HepG2 (cell line): ENCODE results near the gene PGC. TPM values are rescaled to one million over a fixed set of nuclear protein-coding genes. Genes with fewer than 3 reads are reported as not detected.

Source experiments
- ARNTL ChIP-seq: sonication (generic); formaldehyde crosslinking; IDR thresholded peaks from 2 replicates; pipeline ENCODE4 v1.4.0; 2020; ENCODE audit warnings: mild to moderate bottlenecking, missing genetic modification reagents
- DBP ChIP-seq: sonication (generic); formaldehyde crosslinking; IDR thresholded peaks from 2 replicates; pipeline ENCODE4 v1.4.0; 2020; ENCODE audit warnings: missing genetic modification reagents; ENCODE audit errors: not compliant biosample characterization
- FOXO4 ChIP-seq: sonication (generic); formaldehyde crosslinking; conservative IDR thresholded peaks from 2 replicates; pipeline ENCODE4 v1.8.1; 2023; ENCODE audit warnings: missing genetic modification reagents
- HES4 ChIP-seq: sonication (generic); formaldehyde crosslinking; IDR thresholded peaks from 2 replicates; pipeline ENCODE4 v1.9.0; 2021; ENCODE audit warnings: mild to moderate bottlenecking, missing genetic modification reagents, borderline replicate concordance
- IKZF1 ChIP-seq: fragments of 450-650 bp; IDR thresholded peaks from 2 replicates; pipeline ENCODE4 v1.7.1; 2016
- KDM1A ChIP-seq: IDR thresholded peaks from 2 replicates; pipeline ENCODE4 v1.6.1; 2016; ENCODE audit warnings: missing compliant biosample characterization
- NFYB ChIP-seq: sonication (generic); formaldehyde crosslinking; IDR thresholded peaks from 2 replicates; pipeline ENCODE4 v1.4.0; 2020; ENCODE audit warnings: missing genetic modification reagents
- PAXIP1 ChIP-seq: sonication (generic); formaldehyde crosslinking; conservative IDR thresholded peaks from 2 replicates; pipeline ENCODE4 v1.4.0; 2020; ENCODE audit warnings: mild to moderate bottlenecking, missing genetic modification reagents, moderate library complexity
- PBX3 ChIP-seq: sonication (generic); formaldehyde crosslinking; IDR thresholded peaks from 2 replicates; pipeline ENCODE4 v1.8.1; 2023; ENCODE audit warnings: missing genetic modification reagents, inconsistent platforms, borderline replicate concordance
- PHF20 ChIP-seq: sonication (generic); formaldehyde crosslinking; IDR thresholded peaks from 2 replicates; pipeline ENCODE4 v1.5.0; 2020; ENCODE audit warnings: mild to moderate bottlenecking, missing genetic modification reagents
- PLRG1 ChIP-seq: fragments of 450-650 bp; conservative IDR thresholded peaks from 2 replicates; pipeline ENCODE4 v1.6.1; 2016
- SP1 ChIP-seq, 2 experiments: fragments of 450-650 bp in 1 of 2; sonication (generic) in 1 of 2; formaldehyde crosslinking in 1 of 2; IDR thresholded peaks; 2 replicates each; pipeline versions ENCODE4 v1.4.0 to v1.6.1; 2016 to 2020; ENCODE audit warnings: missing genetic modification reagents in 1 of 2
- TCF7 ChIP-seq: sonication (generic); IDR thresholded peaks from 2 replicates; pipeline ENCODE4 v1.6.1; 2016; ENCODE audit warnings: antibody characterized with exemption, low read depth
- WIZ ChIP-seq: sonication (generic); formaldehyde crosslinking; IDR thresholded peaks from 2 replicates; pipeline ENCODE4 v1.5.1; 2020; ENCODE audit warnings: mild to moderate bottlenecking, missing genetic modification reagents
- ZFP90 ChIP-seq: sonication (generic); formaldehyde crosslinking; IDR thresholded peaks from 2 replicates; pipeline ENCODE4 v1.8.0; 2022; ENCODE audit warnings: missing genetic modification reagents, mild to moderate bottlenecking, inconsistent platforms, borderline replicate concordance
- ZNF121 ChIP-seq: sonication (generic); formaldehyde crosslinking; IDR thresholded peaks from 2 replicates; pipeline ENCODE4 v1.5.0; 2020; ENCODE audit warnings: mild to moderate bottlenecking, missing genetic modification reagents
- ZNF446 ChIP-seq: sonication (generic); formaldehyde crosslinking; IDR thresholded peaks from 2 replicates; pipeline ENCODE4 v1.5.0; 2020; ENCODE audit warnings: mild to moderate bottlenecking, missing genetic modification reagents
- ZNF660 ChIP-seq: sonication (generic); formaldehyde crosslinking; IDR thresholded peaks from 2 replicates; pipeline ENCODE4 v1.5.1; 2020; ENCODE audit warnings: mild to moderate bottlenecking, low read depth, missing genetic modification reagents, borderline replicate concordance
- ZNF720 ChIP-seq: sonication (generic); formaldehyde crosslinking; IDR thresholded peaks from 2 replicates; pipeline ENCODE4 v1.4.0; 2020; ENCODE audit warnings: missing genetic modification reagents
- ZNF83 ChIP-seq: sonication (generic); formaldehyde crosslinking; IDR thresholded peaks from 2 replicates; pipeline ENCODE4 v1.4.0; 2020; ENCODE audit warnings: missing genetic modification reagents, mild to moderate bottlenecking, borderline replicate concordance
- ZNF891 ChIP-seq: sonication (generic); formaldehyde crosslinking; IDR thresholded peaks from 2 replicates; pipeline ENCODE4 v1.5.0; 2020; ENCODE audit warnings: mild to moderate bottlenecking, missing genetic modification reagents
- polyA plus RNA-seq, 8 experiments: library from polyadenylated mRNA; depleted of rRNA in 3 of 8; stranded (reverse) in 7 of 8; unstranded in 1 of 8; fragments of >200 nt; fragmentation: Illumina TruSeq in 4 of 8; extraction: Trizol in 4 of 8; gene quantifications; 2 replicates each; pipeline versions ENCODE4 v1.2.1 to v1.2.3, GENCODE V29; 2011 to 2016; ENCODE audit warnings: low read depth in 4 of 8, missing spikeins in 1 of 8, mixed read lengths in 1 of 8; ENCODE audit not compliant: insufficient read depth in 1 of 8
- total RNA-seq, 5 experiments: library from RNA; depleted of rRNA; stranded (reverse); fragments of >200 nt; fragmentation: Illumina TruSeq; extraction: Trizol; gene quantifications; 2 replicates each; pipeline ENCODE4 v1.2.3, GENCODE V29; 2016; ENCODE audit warnings: low read depth in 1 of 5

PGC gene
- total and polyA plus RNA-seq, 2 of the 13 experiments (the other 11 are each of a cell fraction or from before 2014, with no cell fraction given) = 426 to 502 TPM

GRCh38 chr6:41734666-41735426 is 12.4 kb downstream of the PGC start (continued):
- TF ChIP-seq PBX3 (no peak), PHF20 (CRISPR knock-in tag) (peak; percentile 32), KDM1A (CRISPR knock-in tag) (no peak), WIZ (CRISPR knock-in tag) (no peak), ARNTL (0 out of 2 replicates have a peak, but pooled peaks have one; percentile 20), PLRG1 (no peak), TCF7 (peak; percentile 54), ZNF121 (0 out of 2 replicates have a peak, but pooled peaks have one; percentile 45), DBP (CRISPR knock-in tag) (no peak), ZNF446 (CRISPR knock-in tag) (0 out of 2 replicates have a peak, but pooled peaks have one; percentile 25), IKZF1 (no peak), PAXIP1 (CRISPR knock-in tag) (no peak), ZNF891 (no peak), HES4 (CRISPR knock-in tag) (no peak), ZFP90 (0 out of 2 replicates have a peak, but pooled peaks have one; percentile 20), ZNF83 (CRISPR knock-in tag) (no peak), SP1 (IDR thresholded peaks at IDR 0.05) (no peak), SP1 (CRISPR knock-in tag; IDR thresholded peaks at IDR 0.05) (peak; percentile 60; the same call in 1 of the 2 replicates), ZNF660 (no peak), ZNF720 (CRISPR knock-in tag) (no peak), NFYB (no peak), FOXO4 (CRISPR knock-in tag) (no peak)
